NOMO-1 treated with DMSO at 0.1 percent for 48 hours (cell line): Measurements from ENCODE around the gene NGEF.

Experiments used
- DNase-seq: peaks from one replicate; lab custom pipeline; 2025; ENCODE audit not compliant: unreplicated experiment; lab: John Stamatoyannopoulos, UW

The NGEF gene

GRCh38 chr2:232901736-232902578 lies 111.1 kb downstream of the NGEF start:
- DNase-seq = peak; percentile 81

GRCh38 chr2:232900811-232901735 lies 112.0 kb downstream of the NGEF start:
- peak; percentile 56 for DNase-seq

- no peak for DNase-seq
These were observed 114.2 kb downstream of the NGEF start for GRCh38 chr2:232898592-232899543.

- no peak for DNase-seq
These were observed 115.3 kb downstream of the NGEF start for GRCh38 chr2:232897598-232898408.

GRCh38 chr2:232896720-232897597 lies 116.1 kb downstream of the NGEF start:
- DNase-seq = no peak

- no peak for DNase-seq
These were observed 116.9 kb downstream of the NGEF start for GRCh38 chr2:232896111-232896510.

GRCh38 chr2:232894746-232895145 lies 118.3 kb downstream of the NGEF start:
- no peak for DNase-seq

- DNase-seq = no peak
These were observed 118.8 kb downstream of the NGEF start for GRCh38 chr2:232894251-232894650.

GRCh38 chr2:232893834-232894233 lies 119.2 kb downstream of the NGEF start:
- DNase-seq = no peak

- no peak for DNase-seq
These were observed 120.2 kb downstream of the NGEF start for GRCh38 chr2:232892843-232893242.

GRCh38 chr2:232892221-232892620 lies 120.8 kb downstream of the NGEF start:
- DNase-seq = no peak

- DNase-seq = no peak
These were observed 121.4 kb downstream of the NGEF start for GRCh38 chr2:232891621-232892071.

GRCh38 chr2:232890896-232891601 lies 122.0 kb downstream of the NGEF start:
- no peak for DNase-seq

GRCh38 chr2:232890536-232890895 lies 122.5 kb downstream of the NGEF start:
- DNase-seq = no peak

- DNase-seq = no peak
These were observed 123.1 kb downstream of the NGEF start for GRCh38 chr2:232889876-232890401.

- no peak for DNase-seq
These were observed 124.1 kb downstream of the NGEF start for GRCh38 chr2:232888839-232889529.

GRCh38 chr2:232888099-232888836 lies 124.8 kb downstream of the NGEF start:
- DNase-seq = no peak
